Neural cell (in vitro differentiated cells): Measurements from ENCODE around the gene ESPNL. TPM values are rescaled to one million over a fixed set of nuclear protein-coding genes. Genes with fewer than 3 reads are reported as not detected.
"Not testable (repeated sequence)": the region's sequence is repeated elsewhere in the genome, so short reads cannot be mapped to it uniquely, and the experiment has no call there.

Experiments
- H2AFZ ChIP-seq: fragments of 200-600, 300-800 bp; sonication (generic), shearing (Covaris generic); 2 replicates; pipeline ENCODE4 v1.6.0; 2014; ENCODE audit warnings: low read depth, mild to moderate bottlenecking, antibody characterized with exemption, low read length, moderate library complexity
- H3F3A ChIP-seq: fragments of 200-600 bp; shearing (Covaris generic); 2 replicates; pipeline ENCODE4 v1.6.1; 2016; ENCODE audit warnings: mild to moderate bottlenecking, moderate library complexity, mixed read lengths, antibody characterized with exemption, low read length; ENCODE audit not compliant: insufficient read depth, poor library complexity, severe bottlenecking
- H3K27ac ChIP-seq: fragments of 200-600, 300-800 bp; sonication (generic), shearing (Covaris generic); 2 replicates; pipeline ENCODE4 v1.5.1; 2014; ENCODE audit warnings: mild to moderate bottlenecking, low read length, moderate library complexity
- H3K27me3 ChIP-seq: fragments of 300-800, 200-600 bp; sonication (generic), shearing (Covaris generic); 2 replicates; pipeline ENCODE4 v1.6.0; 2014; ENCODE audit warnings: mild to moderate bottlenecking, low read depth, low read length, moderate library complexity; ENCODE audit not compliant: insufficient read depth
- H3K36me3 ChIP-seq: fragments of 300-800, 200-600 bp; sonication (generic), shearing (Covaris generic); 2 replicates; pipeline ENCODE4 v1.5.1; 2014; ENCODE audit warnings: mild to moderate bottlenecking, antibody characterized with exemption, low read length, moderate library complexity; ENCODE audit not compliant: insufficient read depth
- H3K4me2 ChIP-seq: fragments of 300-800, 200-600 bp; sonication (generic), shearing (Covaris generic); 2 replicates; pipeline ENCODE4 v1.6.0; 2014; ENCODE audit warnings: mild to moderate bottlenecking, low read length
- H3K4me3 ChIP-seq: fragments of 300-800, 200-600 bp; sonication (generic), shearing (Covaris generic); 2 replicates; pipeline ENCODE4 v1.5.1; 2014; ENCODE audit warnings: mild to moderate bottlenecking, low read length, moderate library complexity
- H3K79me2 ChIP-seq: fragments of 200-600 bp; shearing (Covaris generic); replicated peaks from 2 replicates; pipeline ENCODE4 v1.6.0; 2014; ENCODE audit warnings: mild to moderate bottlenecking, low read length, moderate library complexity; ENCODE audit not compliant: insufficient read depth
- H3K9ac ChIP-seq: fragments of 300-800, 200-600 bp; sonication (generic), shearing (Covaris generic); 2 replicates; pipeline ENCODE4 v1.6.1; 2016; ENCODE audit warnings: mild to moderate bottlenecking, low read length, mixed read lengths
- H3K9me2 ChIP-seq: fragments of 200-600 bp; shearing (Covaris generic); 2 replicates; pipeline ENCODE4 v1.6.1; 2016; ENCODE audit warnings: mild to moderate bottlenecking, low read length, mixed read lengths; ENCODE audit not compliant: insufficient read depth
- H3K9me3 ChIP-seq: fragments of 200-600, 300-800 bp; sonication (generic), shearing (Covaris generic); 2 replicates; pipeline ENCODE4 v1.6.1; 2016; ENCODE audit warnings: mild to moderate bottlenecking, mixed run types, low read length, moderate library complexity, mixed read lengths
- H4K20me1 ChIP-seq: fragments of 200-600 bp; shearing (Covaris generic); 2 replicates; pipeline ENCODE4 v1.6.1; 2016; ENCODE audit warnings: mild to moderate bottlenecking, mixed run types; ENCODE audit not compliant: insufficient read depth
- CTCF ChIP-seq: fragments of 450-650 bp; IDR thresholded peaks from 2 replicates; pipeline ENCODE4 v1.5.1; 2014; ENCODE audit warnings: antibody characterized with exemption, mild to moderate bottlenecking, moderate library complexity; ENCODE audit not compliant: poor library complexity, severe bottlenecking
- EP300 ChIP-seq: fragments of 450-650 bp; conservative IDR thresholded peaks from 2 replicates; pipeline ENCODE4 v1.6.1; 2014; ENCODE audit warnings: antibody characterized with exemption, mild to moderate bottlenecking, moderate library complexity; ENCODE audit not compliant: poor library complexity, severe bottlenecking
- EZH2 ChIP-seq: fragments of 200-600, 300-800 bp; shearing (Covaris generic), sonication (generic); IDR thresholded peaks from 2 replicates; pipeline ENCODE4 v1.6.1; 2014; ENCODE audit warnings: antibody characterized with exemption, low read length, borderline replicate concordance, mild to moderate bottlenecking; ENCODE audit not compliant: insufficient read depth, poor library complexity, severe bottlenecking
- MXI1 ChIP-seq: fragments of 450-650 bp; conservative IDR thresholded peaks from 2 replicates; pipeline ENCODE4 v1.6.1; 2014; ENCODE audit warnings: antibody characterized with exemption, mild to moderate bottlenecking; ENCODE audit not compliant: poor library complexity, severe bottlenecking
- POLR2AphosphoS5 ChIP-seq: IDR thresholded peaks from 2 replicates; pipeline ENCODE4 v1.6.1; 2012
- RAD21 ChIP-seq: fragments of 450-650 bp; conservative IDR thresholded peaks from 2 replicates; pipeline ENCODE4 v1.6.1; 2014; ENCODE audit warnings: antibody characterized with exemption, mild to moderate bottlenecking, moderate library complexity
- REST ChIP-seq: IDR thresholded peaks from 2 replicates; pipeline ENCODE4 v1.6.1; 2012; ENCODE audit warnings: borderline replicate concordance
- SMC3 ChIP-seq: fragments of 450-650 bp; conservative IDR thresholded peaks from 2 replicates; pipeline ENCODE4 v1.6.1; 2014; ENCODE audit warnings: antibody characterized with exemption, mild to moderate bottlenecking, moderate library complexity; ENCODE audit not compliant: poor library complexity
- TAF1 ChIP-seq: IDR thresholded peaks from 2 replicates; pipeline ENCODE4 v1.6.1; 2012; ENCODE audit warnings: low read depth
- polyA plus RNA-seq: library from polyadenylated mRNA; depleted of rRNA; stranded (reverse); fragments of >200 nt; gene quantifications from 2 replicates; pipeline ENCODE4 v1.2.3, GENCODE V29; 2014

Gene ESPNL
- polyA plus RNA-seq, 1 donor from 2014 or later, result 0.69 TPM

- Histone ChIP-seq H3K36me3 (no peaks in the 10 kb centered on the region), H4K20me1 (no peaks in the 10 kb centered on the region), H3K27ac (no peak overlapping the region), H3K79me2 (no peaks in the 10 kb centered on the region), H3F3A (no peaks in the 10 kb centered on the region), H3K9me2 (no peaks in the 10 kb centered on the region), H2AFZ (no peak overlapping the region), H3K27me3 (no peaks in the 10 kb centered on the region), H3K9me3 (no peaks in the 10 kb centered on the region), H3K9ac (no peak overlapping the region), H3K4me2 (no peak overlapping the region), H3K4me3 (no peak overlapping the region)
- TF ChIP-seq SMC3 (no peak), POLR2AphosphoS5 (no peak), EZH2 (no peak), EP300 (no peak), MXI1 (no peak), REST (no peak), TAF1 (no peak), RAD21 (no peak), CTCF (no peak)
Measured at GRCh38 chr2:238055841-238056240, 44.3 kb upstream of the ESPNL start.

GRCh38 chr2:238057696-238058575 is 42.2 kb upstream of the ESPNL start:
- H3K9me3 ChIP-seq, H3K4me2 ChIP-seq, H3K9ac ChIP-seq, H3K36me3 ChIP-seq, H3K9me2 ChIP-seq, H3K4me3 ChIP-seq, H3K27me3 ChIP-seq, H3K79me2 ChIP-seq, H2AFZ ChIP-seq, H3F3A ChIP-seq, H4K20me1 ChIP-seq, H3K27ac ChIP-seq: not testable (repeated sequence)
